Measurements from ENCODE around the gene PIP4K2B.

Gene PIP4K2B

GRCh38 chr17:38719289-38719942 is 79.9 kb downstream of the PIP4K2B start:
- TF ChIP-seq CTCF (IDR thresholded peaks at IDR 0.05; ENCODE audit: borderline replicate concordance, insufficient read depth, low read depth, low read length) = no peak
- H3K4me3 ChIP-seq (ENCODE audit: low read depth, low read length) = no peak overlapping the region

GRCh38 chr17:38717139-38717745 is 82.1 kb downstream of the PIP4K2B start:
- no peak for TF ChIP-seq CTCF (IDR thresholded peaks at IDR 0.05; ENCODE audit: borderline replicate concordance, insufficient read depth, low read depth, low read length)
- H3K4me3 ChIP-seq (ENCODE audit: low read depth, low read length) = no peak overlapping the region

- H3K4me3 ChIP-seq (ENCODE audit: low read depth, low read length) = no peak overlapping the region
- TF ChIP-seq CTCF (IDR thresholded peaks at IDR 0.05; ENCODE audit: borderline replicate concordance, insufficient read depth, low read depth, low read length) = no peak
Observed at GRCh38 chr17:38716368-38717005, 82.9 kb downstream of the PIP4K2B start.

Measured in GM12875 (cell line).